ENCODE measurements around the gene LDLRAD4.

LDLRAD4 gene

DNA sequence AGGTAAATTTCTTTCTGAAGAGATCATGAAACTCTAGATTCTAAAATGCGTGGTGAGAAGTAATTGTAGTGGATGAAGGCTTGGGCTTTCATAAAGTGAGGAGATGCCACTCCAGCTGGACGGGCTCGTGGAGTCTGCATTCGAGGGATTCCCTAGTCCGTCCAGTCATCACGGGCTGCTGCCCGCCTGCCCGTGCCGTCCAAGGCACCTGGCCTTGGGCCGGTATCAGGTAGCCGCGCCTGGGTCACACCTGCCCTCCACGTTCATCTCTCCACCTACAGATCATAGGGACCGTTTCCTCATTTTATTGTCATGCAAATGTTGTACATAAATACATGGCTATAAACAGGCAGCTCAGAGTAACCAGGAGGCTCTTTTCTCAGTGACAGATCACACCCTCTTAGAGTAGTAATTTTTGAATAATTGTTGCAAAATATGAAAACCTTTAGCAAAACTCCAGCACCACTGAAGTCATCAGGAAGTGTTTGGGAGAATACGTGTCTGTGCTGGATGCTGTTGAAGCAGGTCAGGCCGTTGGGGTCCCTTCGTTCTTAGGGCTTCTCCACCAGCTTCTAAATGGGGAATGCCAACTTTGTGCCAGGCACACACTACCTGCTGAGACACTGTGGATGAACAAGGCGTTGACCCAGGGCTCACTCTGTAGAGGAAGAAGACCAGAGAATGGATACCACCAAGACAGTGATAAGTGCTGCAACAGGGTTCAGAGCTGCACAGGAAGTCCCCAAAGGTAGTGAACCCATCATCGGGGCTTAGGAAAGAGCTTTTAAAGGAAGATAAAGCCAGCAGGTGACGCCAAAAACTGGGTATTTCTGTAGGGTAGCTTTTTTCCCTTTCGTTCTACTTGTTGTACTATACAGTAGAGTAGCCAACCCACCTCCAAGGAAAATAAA lies 395.3 kb downstream of the LDLRAD4 start:
- no peak for DNase-seq (ENCODE audit: low read depth)
- TF ChIP-seq, protein P1, sequence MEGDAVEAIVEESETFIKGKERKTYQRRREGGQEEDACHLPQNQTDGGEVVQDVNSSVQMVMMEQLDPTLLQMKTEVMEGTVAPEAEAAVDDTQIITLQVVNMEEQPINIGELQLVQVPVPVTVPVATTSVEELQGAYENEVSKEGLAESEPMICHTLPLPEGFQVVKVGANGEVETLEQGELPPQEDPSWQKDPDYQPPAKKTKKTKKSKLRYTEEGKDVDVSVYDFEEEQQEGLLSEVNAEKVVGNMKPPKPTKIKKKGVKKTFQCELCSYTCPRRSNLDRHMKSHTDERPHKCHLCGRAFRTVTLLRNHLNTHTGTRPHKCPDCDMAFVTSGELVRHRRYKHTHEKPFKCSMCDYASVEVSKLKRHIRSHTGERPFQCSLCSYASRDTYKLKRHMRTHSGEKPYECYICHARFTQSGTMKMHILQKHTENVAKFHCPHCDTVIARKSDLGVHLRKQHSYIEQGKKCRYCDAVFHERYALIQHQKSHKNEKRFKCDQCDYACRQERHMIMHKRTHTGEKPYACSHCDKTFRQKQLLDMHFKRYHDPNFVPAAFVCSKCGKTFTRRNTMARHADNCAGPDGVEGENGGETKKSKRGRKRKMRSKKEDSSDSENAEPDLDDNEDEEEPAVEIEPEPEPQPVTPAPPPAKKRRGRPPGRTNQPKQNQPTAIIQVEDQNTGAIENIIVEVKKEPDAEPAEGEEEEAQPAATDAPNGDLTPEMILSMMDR (conservative IDR thresholded peaks at IDR 0.05; ENCODE audit: low read depth, low read length) = no peak
- no peak overlapping the region for H3K4me3 ChIP-seq (ENCODE audit: low read length)

GRCh38 chr18:13614641-13615288 lies 396.2 kb downstream of the LDLRAD4 start:
- DNase-seq (ENCODE audit: low read depth) = no peak
- TF ChIP-seq, protein P1 (conservative IDR thresholded peaks at IDR 0.05; ENCODE audit: low read depth, low read length) = no peak
- no peak overlapping the region for H3K4me3 ChIP-seq (ENCODE audit: low read length)

GRCh38 chr18:13615432-13615861 lies 396.9 kb downstream of the LDLRAD4 start:
- DNase-seq (ENCODE audit: low read depth) = no peak
- TF ChIP-seq, protein P1 (conservative IDR thresholded peaks at IDR 0.05; ENCODE audit: low read depth, low read length) = no peak
- no peak overlapping the region for H3K4me3 ChIP-seq (ENCODE audit: low read length)

DNA sequence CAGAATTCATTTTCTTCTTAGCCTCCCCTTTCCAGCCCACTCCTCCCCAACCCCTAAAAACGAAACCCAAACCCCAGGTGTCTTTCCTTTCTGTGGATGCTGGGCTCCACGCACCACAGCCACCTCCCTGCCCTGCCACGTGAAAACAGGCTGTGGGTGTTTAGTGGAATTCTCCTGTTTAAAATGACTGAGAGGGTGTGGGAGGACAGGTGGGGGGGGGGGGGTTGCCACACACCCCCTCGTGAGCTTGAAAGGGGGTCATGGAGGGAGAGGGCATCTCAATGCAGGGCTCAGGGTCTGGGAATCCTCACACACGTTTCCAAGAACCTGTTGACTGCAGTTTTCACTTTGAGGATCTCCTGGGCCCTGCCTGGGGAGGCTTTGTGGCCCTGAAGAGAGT lies 397.5 kb downstream of the LDLRAD4 start:
- no peak overlapping the region for H3K4me3 ChIP-seq (ENCODE audit: low read length)
- no peak for DNase-seq (ENCODE audit: low read depth)

DNA sequence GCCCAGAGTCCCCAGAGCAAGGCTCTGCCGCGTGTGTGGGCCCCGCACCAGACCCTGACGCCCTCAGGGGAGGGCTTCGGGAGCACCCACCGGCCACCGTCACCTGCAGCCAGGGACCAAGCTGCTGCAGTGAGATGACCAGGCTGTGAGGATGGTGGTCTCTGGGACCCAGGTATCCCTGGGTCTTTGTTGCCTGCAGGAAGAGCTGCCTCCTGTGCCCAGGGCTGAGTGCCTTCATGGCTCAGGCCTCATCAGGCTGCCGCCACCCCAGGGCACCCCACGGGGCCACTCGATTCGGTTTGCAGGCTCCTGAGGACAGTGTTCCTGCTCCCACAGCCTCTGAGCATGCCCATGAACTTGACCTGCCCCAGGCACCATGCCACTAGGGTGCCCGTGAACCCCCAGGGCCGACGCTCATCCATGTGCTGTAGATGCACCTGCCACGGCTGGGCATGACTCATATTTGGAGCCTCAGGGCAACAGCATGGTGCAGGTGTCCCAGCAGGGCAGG lies 398.0 kb downstream of the LDLRAD4 start:
- no peak for DNase-seq (ENCODE audit: low read depth)
- TF ChIP-seq, protein P1 (conservative IDR thresholded peaks at IDR 0.05; ENCODE audit: low read depth, low read length) = no peak
- no peak overlapping the region for H3K4me3 ChIP-seq (ENCODE audit: low read length)

More for the DNA sequence above, 397.5 kb downstream of the LDLRAD4 start:
- TF ChIP-seq, protein P1 (conservative IDR thresholded peaks at IDR 0.05; ENCODE audit: low read depth, low read length) = no peak

- DNase-seq (ENCODE audit: low read depth) = no peak
- TF ChIP-seq, protein P1 (conservative IDR thresholded peaks at IDR 0.05; ENCODE audit: low read depth, low read length) = no peak
- H3K4me3 ChIP-seq (ENCODE audit: low read length) = no peak overlapping the region
Measured at GRCh38 chr18:13617826-13618515, 399.4 kb downstream of the LDLRAD4 start.

All from retinal pigment epithelial cell (primary cell).